Measurements from ENCODE around the gene TMIE. TPM values are rescaled to one million over a fixed set of nuclear protein-coding genes. Genes with fewer than 3 reads are reported as not detected.

Gene TMIE
- total RNA-seq, 1 donor = 0.31 TPM

Other genes starting within 250 kb of the TMIE start
- gene LTF, start 236.5 kb upstream of the TMIE start, total RNA-seq = 0.52 TPM
- 0.10 TPM for gene RTP3, start 203.4 kb upstream of the TMIE start, total RNA-seq
- 0.10 TPM for gene LRRC2, start 135.1 kb upstream of the TMIE start, total RNA-seq
- not detected for gene FAM240A, start 88.9 kb upstream of the TMIE start, total RNA-seq
- gene ALS2CL, start 7.7 kb upstream of the TMIE start, total RNA-seq = 5.4 TPM
- gene PRSS50, start 16.5 kb downstream of the TMIE start, total RNA-seq = not detected
- gene MYL3, start 162.1 kb downstream of the TMIE start, total RNA-seq = not detected
- not detected for gene PTH1R, start 176.3 kb downstream of the TMIE start, total RNA-seq